CD4-positive, alpha-beta T cell (primary cell): ENCODE measurements around the gene CTTNBP2. TPM values are rescaled to one million over a fixed set of nuclear protein-coding genes. Genes with fewer than 3 reads are reported as not detected.

Source experiments
- ATAC-seq: fragments of 200-7000 bp; cut with Tn5 transposase; one replicate; pipeline ENCODE4 v1.10.0; 2022; ENCODE audit warnings: mild to moderate bottlenecking; ENCODE audit not compliant: poor library complexity
- CTCF ChIA-PET: fragments of 350-600 bp; sonication (Branson Sonifier 250); formaldehyde crosslinking; loops from one replicate; lab custom pipeline; 2021; ENCODE audit warnings: antibody characterized with exemption, inconsistent platforms; lab: Charles Lee
- POLR2A ChIA-PET: fragments of 350-600 bp; sonication (Branson Sonifier 250); formaldehyde crosslinking; loops from one replicate; lab custom pipeline; 2021; ENCODE audit warnings: antibody characterized with exemption, inconsistent platforms; lab: Charles Lee
- DNase-seq, 14 experiments: peaks; one replicate each; pipeline ENCODE4 v3.0.0-alpha.2; 2013 to 2020; ENCODE audit warnings: mixed read lengths in 2 of 14
- H3K27ac ChIP-seq, 2 donors: one replicate each; pipeline versions ENCODE4 v1.5.1 to v1.7.0; 2013; ENCODE audit warnings: low read length in 2 of 2, low read depth in 1 of 2, mild to moderate bottlenecking in 1 of 2
- H3K27me3 ChIP-seq, 2 experiments: 1 replicate in 1 of 2; 2 replicates in 1 of 2; pipeline versions ENCODE4 v1.6.1 to v1.7.0; 2013; ENCODE audit warnings: low read length in 2 of 2, control low read depth in 1 of 2, mild to moderate bottlenecking in 1 of 2, moderate library complexity in 1 of 2; ENCODE audit not compliant: insufficient read depth in 2 of 2, control insufficient read depth in 1 of 2
- H3K36me3 ChIP-seq: one replicate; pipeline ENCODE4 v1.6.1; 2013; ENCODE audit warnings: low read length, control low read depth; ENCODE audit not compliant: insufficient read depth
- H3K4me1 ChIP-seq: one replicate; pipeline ENCODE4 v1.6.1; 2013; ENCODE audit warnings: low read length, control low read depth; ENCODE audit not compliant: insufficient read depth
- H3K4me3 ChIP-seq: one replicate; pipeline ENCODE4 v1.5.1; 2013; ENCODE audit warnings: mild to moderate bottlenecking, low read length, moderate library complexity
- H3K9me3 ChIP-seq, 2 experiments: 1 replicate in 1 of 2; 2 replicates in 1 of 2; pipeline versions ENCODE4 v1.6.1 to v1.7.0; 2013; ENCODE audit warnings: low read length in 2 of 2, mild to moderate bottlenecking in 2 of 2, control low read depth in 1 of 2, moderate library complexity in 1 of 2; ENCODE audit not compliant: control insufficient read depth in 1 of 2, insufficient read depth in 1 of 2
- H3K27ac Mint-ChIP-seq: one replicate; pipeline ENCODE4 v1.8.0; 2020; ENCODE audit warnings: mixed read lengths
- H3K27me3 Mint-ChIP-seq: one replicate; pipeline ENCODE4 v1.8.0; 2021; ENCODE audit warnings: mixed read lengths
- H3K36me3 Mint-ChIP-seq: one replicate; pipeline ENCODE4 v1.8.0; 2021; ENCODE audit warnings: low read depth, mixed read lengths
- H3K4me1 Mint-ChIP-seq: one replicate; pipeline ENCODE4 v1.8.0; 2021; ENCODE audit warnings: low read depth, mixed read lengths
- H3K4me3 Mint-ChIP-seq: one replicate; pipeline ENCODE4 v1.8.0; 2020; ENCODE audit warnings: mild to moderate bottlenecking, mixed read lengths
- H3K9me3 Mint-ChIP-seq: one replicate; pipeline ENCODE4 v1.8.0; 2020; ENCODE audit warnings: mixed read lengths
- CTCF ChIP-seq: fragments of 200-600 bp; IDR thresholded peaks from one replicate; pipeline ENCODE4 v1.8.0; 2022; ENCODE audit warnings: antibody characterized with exemption, mild to moderate bottlenecking
- intact Hi-C, 2 experiments: fragments of 100-400 bp; cut with DNase I in 1 of 2; cut with micrococcal nuclease in 1 of 2; formaldehyde crosslinking; loops; one replicate each; pipeline versions ENCODE4 v1.15.1 to v1.9.0; 2023 to 2025; cut with DNase I, micrococcal nuclease
- total RNA-seq, 174 experiments: library from RNA in 2 of 174; stranded (reverse) in 2 of 174; gene quantifications; one replicate each; pipeline ENCODE4 v1.2.3 and lab custom pipeline; 2021 to 2026

The CTTNBP2 gene
- total RNA-seq, 2 experiments from 2014 or later: not detected

DNA sequence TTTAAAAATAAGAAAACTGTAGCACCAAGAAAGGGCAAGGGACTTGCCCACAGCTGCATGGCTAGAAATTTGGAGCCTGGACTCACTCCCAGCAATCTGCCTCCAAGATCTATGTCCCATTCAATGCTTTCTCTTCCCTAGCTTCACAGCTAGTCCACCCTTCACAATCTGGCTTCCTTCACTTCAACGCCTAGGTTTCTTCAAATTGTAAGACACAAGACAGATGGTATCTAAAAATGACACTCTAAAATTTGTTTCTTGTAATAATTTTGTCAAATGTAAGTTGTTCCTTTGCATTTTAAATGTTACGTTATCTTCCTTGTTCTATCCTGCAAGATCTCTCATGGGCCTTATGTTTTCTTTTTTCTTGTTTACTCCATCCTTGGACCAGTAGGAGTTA is 48.6 kb downstream of the CTTNBP2 start:
- H3K4me3 ChIP-seq: no peak overlapping the region
- H3K4me3 Mint-ChIP-seq: no peak overlapping the region
- H3K4me1 ChIP-seq: no peaks in the 10 kb centered on the region
- H3K36me3 Mint-ChIP-seq: no peaks in the 10 kb centered on the region
- ChIA-PET POLR2A (no interaction called here), CTCF (no interaction called here)
- no peak overlapping the region for H3K27ac Mint-ChIP-seq
- no peak overlapping the region for H3K27ac ChIP-seq
- H3K4me1 Mint-ChIP-seq: no peaks in the 10 kb centered on the region
- no peaks in the 10 kb centered on the region for H3K36me3 ChIP-seq
- H3K27me3 ChIP-seq: no peaks in the 10 kb centered on the region
- no peak for TF ChIP-seq CTCF
- no peaks in the 10 kb centered on the region for H3K27me3 Mint-ChIP-seq
- no peaks in the 10 kb centered on the region for H3K9me3 Mint-ChIP-seq
- no peaks in the 10 kb centered on the region for H3K9me3 ChIP-seq
- intact Hi-C loops: no loop called here
- DNase-seq (no peak), ATAC-seq (no peak)

- intact Hi-C loops: no loop called here
- ATAC-seq (no peak), DNase-seq (no peak)
- CTCF ChIA-PET: no interaction called here
- H3K27me3 Mint-ChIP-seq: no peaks in the 10 kb centered on the region
- Histone ChIP-seq H3K36me3 (no peaks in the 10 kb centered on the region), H3K4me1 (no peaks in the 10 kb centered on the region), H3K27me3 (no peaks in the 10 kb centered on the region), H3K9me3 (no peaks in the 10 kb centered on the region), H3K27ac (no peak overlapping the region), H3K4me3 (no peak overlapping the region)
- no peaks in the 10 kb centered on the region for H3K9me3 Mint-ChIP-seq
- no peak overlapping the region for H3K27ac Mint-ChIP-seq
- H3K36me3 Mint-ChIP-seq: no peaks in the 10 kb centered on the region
- no peak for TF ChIP-seq CTCF
- H3K4me3 Mint-ChIP-seq: no peak overlapping the region
- no peaks in the 10 kb centered on the region for H3K4me1 Mint-ChIP-seq
- POLR2A ChIA-PET: no interaction called here
These were observed 53.7 kb downstream of the CTTNBP2 start for GRCh38 chr7:117819558-117819957.

DNA sequence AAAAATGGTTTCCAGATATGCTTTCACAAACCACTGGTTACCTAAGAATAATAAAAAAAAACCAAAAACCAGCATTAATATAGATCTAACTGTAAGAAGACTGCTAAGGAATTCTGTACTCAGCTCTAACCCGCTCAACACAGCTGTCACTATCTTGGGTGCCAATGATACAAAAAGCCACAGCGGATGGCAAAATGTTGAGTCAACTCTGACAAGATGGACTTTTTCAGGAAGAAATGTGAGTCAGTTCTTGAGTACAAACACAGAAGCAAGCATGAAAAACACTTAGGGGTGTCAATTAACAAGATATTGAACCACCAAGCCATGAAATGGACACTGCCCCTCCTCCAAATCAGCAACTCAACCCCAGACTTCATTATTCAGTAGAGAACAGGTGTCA is 55.0 kb downstream of the CTTNBP2 start:
- Mint-ChIP-seq H3K36me3 (no peaks in the 10 kb centered on the region), H3K9me3 (no peaks in the 10 kb centered on the region), H3K27ac (no peak overlapping the region), H3K4me3 (no peak overlapping the region), H3K4me1 (no peaks in the 10 kb centered on the region), H3K27me3 (no peaks in the 10 kb centered on the region)
- H3K9me3 ChIP-seq: no peaks in the 10 kb centered on the region
- H3K27me3 ChIP-seq: no peaks in the 10 kb centered on the region
- H3K4me3 ChIP-seq: no peak overlapping the region
- intact Hi-C loops: no loop called here
- CTCF ChIA-PET: no interaction called here
- no peak overlapping the region for H3K27ac ChIP-seq
- ATAC-seq: no peak
- POLR2A ChIA-PET: no interaction called here
- H3K4me1 ChIP-seq: no peaks in the 10 kb centered on the region
- TF ChIP-seq CTCF: no peak
- peak in 1 of 14 experiments; percentile 2 for DNase-seq
- no peaks in the 10 kb centered on the region for H3K36me3 ChIP-seq
